Cerebellar cortex (tissue), 1 donor: ENCODE results near the gene CCNB2.
"Not testable (repeated sequence)": the region's sequence is repeated elsewhere in the genome, so short reads cannot be mapped to it uniquely, and the experiment has no call there.

Source experiments
- DNase-seq: peaks from one replicate; pipeline ENCODE4 v3.0.0-alpha.2; 2015; ENCODE audit warnings: low spot score

The CCNB2 gene

GRCh38 chr15:59104912-59105732, at the start of gene CCNB2:
Gene CCNB2, plus strand, starts transcription at chr15:59105146. Its CDS starts 123 bp downstream, at chr15:59105269.
- DNase-seq = peak; percentile 94

- DNase-seq = no peak
Observed at GRCh38 chr15:59059076-59059597, 45.8 kb upstream of the CCNB2 start.

- DNase-seq = no peak
Observed at GRCh38 chr15:59060348-59060747, 44.6 kb upstream of the CCNB2 start.

GRCh38 chr15:59063042-59063441, 41.9 kb upstream of the CCNB2 start:
- DNase-seq = no peak

GRCh38 chr15:59069430-59069829, 35.5 kb upstream of the CCNB2 start:
- no peak for DNase-seq

- no peak for DNase-seq
Observed at GRCh38 chr15:59074607-59075006, 30.3 kb upstream of the CCNB2 start.

GRCh38 chr15:59087731-59088130, 17.2 kb upstream of the CCNB2 start:
- DNase-seq = no peak

GRCh38 chr15:59094077-59094476, 10.9 kb upstream of the CCNB2 start:
- no peak for DNase-seq

DNA sequence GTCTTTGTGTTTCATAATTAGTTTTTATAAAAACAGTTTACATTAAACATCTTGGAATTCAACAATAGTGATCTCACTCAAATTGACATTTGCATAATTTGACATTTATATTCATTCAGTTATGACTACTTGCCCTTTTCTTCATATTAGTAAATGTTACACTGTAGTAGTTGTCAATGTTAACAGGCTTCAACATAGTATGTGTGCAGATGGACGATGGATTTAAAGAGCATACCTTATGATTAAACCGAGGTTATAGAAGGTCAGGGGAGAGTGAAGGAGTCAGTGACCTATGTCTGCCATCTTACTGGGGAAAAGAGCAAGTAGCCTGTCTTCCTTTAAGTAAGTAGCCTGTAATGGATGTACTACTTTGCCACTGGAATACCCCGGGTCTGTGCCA, 8.5 kb upstream of the CCNB2 start:
- DNase-seq = no peak

DNA sequence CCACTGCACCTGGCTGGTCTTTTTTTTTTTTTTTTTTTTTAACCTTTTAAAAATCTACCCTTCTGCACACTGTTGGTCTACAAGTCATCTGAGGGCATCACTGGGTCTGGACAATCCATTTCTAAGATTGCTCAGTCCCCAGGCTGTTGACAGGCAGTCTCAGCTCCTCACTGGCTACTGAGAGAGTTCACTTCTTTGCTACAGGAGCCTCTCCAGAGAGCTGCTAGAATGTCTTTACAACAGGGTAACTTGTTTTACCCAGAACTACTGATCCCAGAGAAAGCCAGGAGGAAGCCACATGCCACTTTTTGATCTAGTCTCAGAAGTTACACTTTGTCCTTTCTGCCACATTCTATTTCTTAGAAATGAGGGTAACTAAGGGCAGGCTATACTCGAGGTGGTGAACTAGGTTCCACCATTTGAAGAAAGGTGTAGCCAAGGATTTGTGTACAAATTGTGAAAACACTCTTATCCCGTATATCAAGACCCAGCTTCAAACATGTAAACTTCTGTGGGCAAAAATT, 5.7 kb upstream of the CCNB2 start:
- DNase-seq = no peak

- no peak for DNase-seq
Observed at GRCh38 chr15:59104602-59104911, 389 bp upstream of the CCNB2 start.

DNA sequence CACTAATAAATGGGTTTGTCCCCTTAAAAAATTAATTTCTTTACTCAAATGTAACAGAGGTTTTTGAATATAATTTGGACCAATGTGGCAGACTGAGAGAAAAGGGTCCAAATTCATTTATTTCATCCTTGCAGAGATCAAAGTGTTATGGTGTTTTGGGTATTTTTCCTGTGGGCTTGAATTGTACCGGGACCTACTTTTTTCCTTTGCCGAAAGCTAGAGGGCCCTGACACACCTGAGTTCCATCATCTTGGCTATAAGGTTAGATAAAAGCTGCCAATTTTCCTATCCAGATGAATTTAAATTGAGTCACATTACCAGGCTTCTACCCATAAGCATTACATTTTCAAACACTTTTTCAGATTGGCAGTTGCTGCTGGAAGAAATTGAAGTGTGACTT, 908 bp downstream of the CCNB2 start:
- peak; percentile 25 for DNase-seq

DNA sequence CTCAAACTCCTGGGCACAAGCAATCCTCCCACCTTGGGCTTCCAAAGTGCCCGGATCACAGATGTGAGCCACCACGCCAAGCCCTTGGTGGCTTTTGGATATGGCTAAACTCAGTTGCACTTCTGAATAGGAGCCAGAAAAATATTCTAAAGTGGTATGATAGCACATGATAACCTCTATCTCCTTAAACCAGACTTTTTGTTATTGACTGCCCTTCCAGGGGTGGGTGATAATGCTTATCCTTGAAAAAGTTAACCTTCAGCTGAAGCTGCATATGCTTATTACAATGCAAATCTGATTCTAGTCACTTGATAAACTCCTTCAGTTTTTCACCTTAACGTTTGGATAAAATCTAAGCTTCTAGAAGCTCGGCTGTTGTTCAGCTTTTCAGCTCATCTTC, 6.3 kb downstream of the CCNB2 start:
- no peak for DNase-seq

DNA sequence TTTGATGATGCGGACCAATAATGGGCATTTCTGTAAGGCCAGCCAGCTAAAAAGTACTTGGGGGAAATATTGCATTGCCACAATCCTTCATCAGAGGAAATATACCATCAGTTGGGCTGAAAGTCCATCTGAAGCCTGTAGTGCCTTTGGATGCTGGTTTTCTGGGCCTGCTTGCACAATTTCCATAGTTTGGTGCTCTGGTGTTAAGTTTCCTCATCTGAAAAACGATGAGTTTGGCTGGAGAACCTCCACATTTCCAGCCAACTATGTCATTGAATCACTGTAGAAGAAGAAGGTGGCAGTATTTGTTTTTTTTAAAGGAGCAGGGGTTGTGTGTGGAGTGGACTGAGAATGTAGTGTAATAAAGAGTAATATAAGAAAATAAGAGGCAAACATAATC, 10.1 kb downstream of the CCNB2 start:
- no peak for DNase-seq

GRCh38 chr15:59116141-59116540, 11.2 kb downstream of the CCNB2 start:
- DNase-seq = no peak

DNA sequence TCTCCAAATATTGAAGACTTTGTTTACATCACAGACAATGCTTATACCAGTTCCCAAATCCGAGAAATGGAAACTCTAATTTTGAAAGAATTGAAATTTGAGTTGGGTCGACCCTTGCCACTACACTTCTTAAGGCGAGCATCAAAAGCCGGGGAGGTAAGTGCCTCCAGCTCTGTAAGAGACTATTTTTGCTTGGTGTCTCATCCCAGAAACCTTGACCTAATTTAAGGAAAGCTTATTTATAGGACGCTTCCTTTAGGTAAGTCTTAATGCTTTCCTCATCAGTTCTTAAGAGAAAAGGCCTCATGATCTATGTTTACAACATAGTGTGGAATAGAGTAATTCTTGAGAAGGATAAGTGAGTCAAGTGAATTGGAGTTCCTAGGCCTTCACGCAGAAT, 11.8 kb downstream of the CCNB2 start:
- no peak for DNase-seq

DNA sequence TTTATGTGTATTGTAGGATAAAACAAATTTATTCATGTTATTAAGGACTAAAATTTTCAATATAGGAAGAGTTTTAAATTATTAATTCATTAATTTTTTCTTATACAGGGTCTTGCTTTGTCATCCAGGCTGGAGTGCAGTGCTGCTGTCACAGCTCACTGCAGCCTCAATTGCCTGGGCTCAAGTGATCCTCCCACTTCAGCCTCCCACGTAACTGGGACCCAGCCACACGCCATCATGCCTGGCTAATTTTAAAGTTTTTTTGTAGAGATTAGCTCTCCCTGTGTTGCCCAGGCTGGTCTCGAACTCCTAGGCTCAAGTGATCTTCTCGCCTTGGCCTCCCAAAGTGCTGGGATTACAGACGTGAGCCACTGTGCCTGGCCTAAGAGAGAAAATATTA, 14.7 kb downstream of the CCNB2 start:
- DNase-seq = no peak

- DNase-seq = no peak
Observed at GRCh38 chr15:59120937-59121336, 16.0 kb downstream of the CCNB2 start.

DNA sequence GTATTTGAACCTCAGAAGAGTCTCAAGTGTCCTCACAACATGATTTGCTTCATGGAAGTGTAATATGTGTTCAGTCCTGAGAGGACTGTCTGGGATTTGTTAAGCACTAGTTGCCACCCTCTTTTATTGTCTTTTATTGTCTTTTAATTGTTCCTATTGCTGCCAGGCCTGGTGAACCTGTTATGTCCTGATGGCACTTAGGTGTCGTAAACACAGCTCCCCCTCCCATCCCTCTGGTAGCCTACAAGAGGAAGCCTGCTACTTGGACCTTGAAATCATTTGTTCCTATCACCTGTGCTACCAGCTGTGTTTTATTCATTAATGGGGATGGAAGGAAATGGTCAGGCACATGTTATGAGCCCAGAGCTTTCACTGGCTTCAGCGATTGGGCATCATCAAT, 19.3 kb downstream of the CCNB2 start:
- DNase-seq = no peak

DNA sequence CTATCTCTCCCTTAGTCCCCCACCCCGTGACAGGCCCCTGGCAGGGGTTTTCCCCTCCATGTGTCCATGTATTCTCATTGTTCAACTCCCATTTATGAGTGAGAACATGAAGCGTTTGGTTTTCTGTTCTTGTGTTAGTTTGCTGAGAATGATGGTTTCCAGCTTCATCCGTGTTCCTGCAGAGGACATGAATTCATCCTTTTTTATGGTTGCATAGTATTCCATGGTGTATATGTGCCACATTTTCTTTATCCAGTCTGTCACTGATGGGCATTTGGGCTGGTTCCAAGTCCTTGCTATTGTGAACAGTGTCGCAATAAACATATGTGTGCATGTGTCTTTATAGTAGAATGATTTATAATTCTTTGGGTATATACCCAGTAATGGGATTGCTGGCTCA, 20.7 kb downstream of the CCNB2 start:
- not testable (repeated sequence) for DNase-seq

GRCh38 chr15:59127255-59127654, 22.3 kb downstream of the CCNB2 start:
- not testable (repeated sequence) for DNase-seq

DNA sequence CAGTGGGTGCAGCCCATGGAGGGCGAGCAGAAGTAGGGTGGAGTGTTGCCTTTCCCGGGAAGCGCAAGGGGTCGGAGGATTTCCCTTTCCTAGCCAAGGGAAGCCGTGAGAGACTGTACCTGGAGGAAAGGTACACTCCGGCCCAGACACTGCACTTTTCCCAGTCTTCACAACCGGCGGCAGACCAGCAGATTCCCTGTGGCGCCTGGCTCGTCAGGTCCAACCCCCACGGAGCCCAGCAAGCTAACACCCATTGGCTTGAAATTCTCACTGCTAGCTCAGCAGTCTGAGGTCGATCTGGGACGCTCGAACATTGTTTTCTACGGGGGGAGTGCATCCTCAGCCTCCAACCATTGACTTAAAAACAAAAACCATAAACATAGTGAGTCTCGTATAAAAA, 26.5 kb downstream of the CCNB2 start:
- DNase-seq = no peak

GRCh38 chr15:59131969-59132562, 27.1 kb downstream of the CCNB2 start:
- DNase-seq = no peak
